Stomach (tissue), 9 donors: ENCODE data around the gene SH3BGRL3. TPM values are rescaled to one million over a fixed set of nuclear protein-coding genes. Genes with fewer than 3 reads are reported as not detected.

Source experiments
- DNase-seq, 2 donors: peaks; one replicate each; pipeline versions ENCODE4 v3.0.0 to v3.0.0-alpha.2; 2013 to 2019
- H3K27ac ChIP-seq, 5 donors: fragments of 200-600 bp in 4 of 5; sonication (generic) in 4 of 5; one replicate each; pipeline ENCODE4 v1.5.1; 2013 to 2019; ENCODE audit warnings: mild to moderate bottlenecking in 1 of 5, moderate library complexity in 1 of 5
- H3K27me3 ChIP-seq, 3 donors: fragments of 200-600 bp; sonication (generic); one replicate each; pipeline ENCODE4 v1.5.1; 2017 to 2019; ENCODE audit warnings: mixed run types in 1 of 3
- H3K36me3 ChIP-seq, 4 donors: fragments of 200-600 bp; sonication (generic); 1 replicate in 3 of 4; 2 replicates in 1 of 4; pipeline ENCODE4 v1.5.1; 2016 to 2019
- H3K4me1 ChIP-seq, 4 donors: fragments of 200-600 bp; sonication (generic); one replicate each; pipeline ENCODE4 v1.5.1; 2016 to 2019
- H3K4me3 ChIP-seq, 4 donors: fragments of 200-600 bp; sonication (generic) in 3 of 4; one replicate each; pipeline ENCODE4 v1.5.1; 2016 to 2019; ENCODE audit warnings: mild to moderate bottlenecking in 1 of 4
- H3K9me3 ChIP-seq, 4 donors: fragments of 200-600 bp; sonication (generic); one replicate each; pipeline ENCODE4 v1.5.1; 2016 to 2019
- EP300 ChIP-seq: sonication (generic); formaldehyde crosslinking; IDR thresholded peaks from one replicate; pipeline ENCODE4 v1.6.1; 2017; ENCODE audit warnings: antibody characterized with exemption
- POLR2A ChIP-seq, 4 donors: fragments of 450-650 bp; IDR thresholded peaks; one replicate each; pipeline ENCODE4 v1.6.1; 2016; ENCODE audit warnings: antibody characterized with exemption in 4 of 4, control low read depth in 2 of 4, mild to moderate bottlenecking in 1 of 4, moderate library complexity in 1 of 4
- POLR2AphosphoS5 ChIP-seq, 3 donors: sonication (generic); formaldehyde crosslinking; IDR thresholded peaks; one replicate each; pipeline ENCODE4 v1.6.1; 2016; ENCODE audit warnings: antibody characterized with exemption in 3 of 3
- WGBS, 5 donors: extraction: QIAGEN DNeasy Blood & Tissue Kit in 3 of 5; methylation state at CpG; one replicate each; pipeline versions ENCODE4 v1.1.5 to v1.1.7; 2013 to 2018; 5-methylcytosine and 5-hydroxymethylcytosine counted together
- intact Hi-C: fragments of 100-400 bp; cut with DNase I; formaldehyde crosslinking; loops from one replicate; pipeline ENCODE4 v1.15.1; 2023; ENCODE audit warnings: low total_unique reads
- polyA plus RNA-seq, 3 donors: library from polyadenylated mRNA; stranded (reverse); fragments of 200-250 nt; gene quantifications; one replicate each; pipeline ENCODE4 v1.2.3, GENCODE V29; 2013
- total RNA-seq, 5 donors: library from RNA; depleted of rRNA; stranded (reverse); fragments of >200 nt; gene quantifications; one replicate each; pipeline versions ENCODE4 v1.1.0 to v1.2.3, GENCODE V29; 2014 to 2016
- TF ChIP-seq, protein P1 (sequence below), 7 experiments: fragments of 450-650 bp in 4 of 7; fragments of 200-600 bp in 3 of 7; sonication (generic) in 3 of 7; IDR thresholded peaks; one replicate each; pipeline ENCODE4 v1.5.1; 2016 to 2019; ENCODE audit warnings: antibody characterized with exemption in 7 of 7, control low read depth in 2 of 7, mild to moderate bottlenecking in 1 of 7
- donor health status: healthy with polysubstance abuse.
- donor health status: Bipolar disorder and iron deficiency.
- donor health status: healthy.

The SH3BGRL3 gene
- total and polyA plus RNA-seq, 8 donors: 7.2 to 267 (median 79.3) TPM

DNA sequence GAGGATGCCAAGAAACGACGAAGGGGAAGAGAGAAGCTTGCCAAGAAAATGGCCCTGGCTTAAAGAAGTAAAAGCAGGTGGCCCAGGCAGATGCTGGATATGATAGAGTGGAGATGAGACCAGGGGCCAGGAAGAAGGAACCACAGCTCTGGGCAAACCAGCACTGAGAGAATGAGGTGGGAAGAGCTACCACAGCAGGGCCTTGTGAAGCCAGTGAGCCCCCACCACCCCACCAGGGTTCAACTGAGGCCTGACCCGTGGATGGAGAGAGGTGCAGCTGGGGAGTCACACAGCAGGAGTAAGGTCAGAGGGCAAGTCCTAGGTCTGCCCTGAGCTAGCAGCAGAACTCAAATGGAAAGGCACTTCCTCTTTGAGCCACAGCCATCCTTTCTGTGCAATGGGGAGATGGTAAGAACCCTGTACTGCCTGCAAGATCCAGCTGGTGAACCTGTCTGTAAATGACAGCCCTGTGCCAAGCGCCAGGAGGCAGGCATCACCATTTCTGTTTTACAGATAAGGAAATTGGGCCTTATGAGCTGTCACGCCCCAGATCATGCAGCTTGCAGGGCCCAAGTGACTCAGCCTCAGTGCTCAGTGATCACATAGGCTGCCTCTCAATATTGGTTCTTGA, 8.5 kb downstream of the SH3BGRL3 start:
- no peaks in the 10 kb centered on the region for H3K36me3 ChIP-seq
- no peak overlapping the region for H3K4me3 ChIP-seq
- intact Hi-C loops: loop anchor here (5.0 kb wide), 1 partner anchor 34 kb away; no protein-coding TSS in a partner anchor
- H3K4me1 ChIP-seq: peaks cover 30 to 89% (median 45%) of the 10 kb centered on the region in 4 donors
- no peaks in the 10 kb centered on the region for H3K9me3 ChIP-seq
- H3K27me3 ChIP-seq: no peaks in the 10 kb centered on the region
- no peak for TF ChIP-seq POLR2A (IDR thresholded peaks at IDR 0.05)
- TF ChIP-seq POLR2AphosphoS5 (IDR thresholded peaks at IDR 0.05): no peak
- no peak for TF ChIP-seq EP300
- TF ChIP-seq, protein P1, sequence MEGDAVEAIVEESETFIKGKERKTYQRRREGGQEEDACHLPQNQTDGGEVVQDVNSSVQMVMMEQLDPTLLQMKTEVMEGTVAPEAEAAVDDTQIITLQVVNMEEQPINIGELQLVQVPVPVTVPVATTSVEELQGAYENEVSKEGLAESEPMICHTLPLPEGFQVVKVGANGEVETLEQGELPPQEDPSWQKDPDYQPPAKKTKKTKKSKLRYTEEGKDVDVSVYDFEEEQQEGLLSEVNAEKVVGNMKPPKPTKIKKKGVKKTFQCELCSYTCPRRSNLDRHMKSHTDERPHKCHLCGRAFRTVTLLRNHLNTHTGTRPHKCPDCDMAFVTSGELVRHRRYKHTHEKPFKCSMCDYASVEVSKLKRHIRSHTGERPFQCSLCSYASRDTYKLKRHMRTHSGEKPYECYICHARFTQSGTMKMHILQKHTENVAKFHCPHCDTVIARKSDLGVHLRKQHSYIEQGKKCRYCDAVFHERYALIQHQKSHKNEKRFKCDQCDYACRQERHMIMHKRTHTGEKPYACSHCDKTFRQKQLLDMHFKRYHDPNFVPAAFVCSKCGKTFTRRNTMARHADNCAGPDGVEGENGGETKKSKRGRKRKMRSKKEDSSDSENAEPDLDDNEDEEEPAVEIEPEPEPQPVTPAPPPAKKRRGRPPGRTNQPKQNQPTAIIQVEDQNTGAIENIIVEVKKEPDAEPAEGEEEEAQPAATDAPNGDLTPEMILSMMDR (IDR thresholded peaks at IDR 0.05): no peak
- 41 to 62% (median 47%) methylated on average over 5 of the region's 5 CpGs for WGBS, 5 donors
- H3K27ac ChIP-seq: peak overlapping the region; percentile 6 to 100 (median 67)
- DNase-seq: peak in 1 of 2 donors; percentile 24

DNA sequence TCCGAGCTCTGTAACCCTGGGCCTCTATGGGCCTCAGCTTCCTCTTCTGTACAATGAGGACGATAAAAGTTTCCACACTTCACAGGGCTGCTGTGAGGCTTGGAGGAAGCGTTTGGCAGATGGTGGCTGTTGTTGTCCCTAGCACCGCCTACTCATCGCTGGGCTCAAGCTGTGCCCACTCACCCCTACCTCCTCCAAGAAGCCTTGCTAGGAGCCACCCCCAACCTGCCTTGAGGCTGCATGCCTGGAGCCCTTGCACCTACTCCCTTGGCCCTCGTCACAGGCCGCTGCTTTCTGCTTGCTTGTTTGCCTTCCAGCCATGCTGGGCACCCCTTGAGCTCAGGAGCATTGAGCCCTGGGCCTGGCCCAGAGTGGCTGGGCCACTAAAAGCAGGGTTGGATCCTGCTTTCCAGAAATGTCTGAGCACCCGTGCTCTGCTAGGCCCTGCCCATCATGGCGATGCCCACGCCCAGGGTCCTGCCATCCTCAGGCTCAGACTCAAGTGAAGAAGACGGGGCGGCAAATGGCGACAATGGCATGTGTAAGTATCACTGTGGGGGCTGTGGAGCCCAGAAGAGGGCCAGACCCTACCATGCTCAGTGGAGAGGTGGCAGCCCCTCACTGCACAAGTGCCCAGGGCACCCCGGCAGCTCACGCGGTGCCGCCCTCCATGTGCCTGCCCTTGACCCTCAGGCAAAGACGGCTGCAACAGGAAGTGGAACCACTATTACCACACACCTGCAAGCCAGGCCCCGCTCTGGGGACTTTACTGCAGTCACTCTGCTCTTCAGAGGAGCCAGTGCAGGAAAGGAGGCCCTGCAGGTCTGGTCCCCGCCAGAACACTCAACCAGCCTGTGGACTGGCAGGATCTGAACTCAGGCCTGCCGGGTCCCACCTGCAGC, 9.5 kb downstream of the SH3BGRL3 start:
- intact Hi-C loops: loop anchor here (5.0 kb wide), 1 partner anchor 33 kb away; no protein-coding TSS in a partner anchor
- Histone ChIP-seq H3K27me3 (no peaks in the 10 kb centered on the region), H3K36me3 (peaks cover 0 to 5% (median 0%) of the 10 kb centered on the region in 4 donors), H3K4me1 (peaks cover 24 to 79% (median 38%) of the 10 kb centered on the region in 4 donors), H3K4me3 (no peak overlapping the region), H3K9me3 (no peaks in the 10 kb centered on the region), H3K27ac (peak overlapping the region in 4 of 5 donors; percentile 61 to 100 (median 69))
- peak; percentile 46 to 64 for DNase-seq
- TF ChIP-seq EP300: no peak
- TF ChIP-seq POLR2AphosphoS5 (IDR thresholded peaks at IDR 0.05): no peak
- TF ChIP-seq POLR2A (IDR thresholded peaks at IDR 0.05): no peak
- TF ChIP-seq, protein P1 (IDR thresholded peaks at IDR 0.05): no peak
- WGBS, 5 donors: 79 to 89% (median 86%) methylated on average over 14 to 21 of the region's 21 CpGs

DNA sequence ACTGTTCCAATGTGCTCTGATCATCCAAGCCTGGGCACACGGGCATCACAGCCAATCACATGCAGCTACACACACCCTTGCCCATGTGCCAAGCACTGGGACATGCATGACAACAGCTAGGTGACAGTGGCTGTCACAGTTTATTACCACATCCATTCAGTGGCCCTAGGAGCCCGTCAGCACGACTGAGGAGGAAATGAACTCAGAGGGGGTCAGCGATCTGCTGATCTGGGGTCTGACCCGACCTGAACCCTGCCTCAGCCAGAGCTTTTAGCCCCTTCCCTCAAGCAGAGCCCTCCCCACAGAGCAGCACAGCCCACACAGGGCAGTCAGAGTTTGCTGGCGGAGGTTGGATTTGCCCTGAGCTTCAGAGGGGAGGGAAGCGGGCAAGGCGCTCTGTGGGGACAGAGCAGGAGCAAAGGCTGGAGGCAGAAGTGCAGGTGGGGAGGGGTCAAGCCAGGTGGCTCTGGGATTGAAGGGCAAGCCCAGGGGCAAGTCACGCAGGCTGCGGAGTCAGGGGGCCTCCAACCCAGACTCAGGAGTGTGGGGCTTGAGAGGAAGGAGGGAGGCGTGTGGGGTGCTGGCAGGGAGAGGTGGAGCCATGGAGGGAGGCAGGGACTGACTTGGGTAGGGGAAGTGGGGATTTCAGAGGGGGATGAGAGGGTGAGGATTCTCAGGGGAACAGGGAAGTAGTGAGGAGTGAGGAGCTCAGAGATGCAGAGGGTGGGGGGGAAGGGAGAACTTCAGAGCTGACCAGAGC, 10.4 kb downstream of the SH3BGRL3 start:
- peak overlapping the region; percentile 41 to 100 (median 67) for H3K27ac ChIP-seq
- peaks cover 0 to 5% (median 1%) of the 10 kb centered on the region in 4 donors for H3K36me3 ChIP-seq
- no peak overlapping the region for H3K4me3 ChIP-seq
- TF ChIP-seq, protein P1 (IDR thresholded peaks at IDR 0.05): no peak
- TF ChIP-seq EP300 (no peak), POLR2AphosphoS5 (IDR thresholded peaks at IDR 0.05) (no peak), POLR2A (IDR thresholded peaks at IDR 0.05) (no peak)
- 70 to 91% (median 74%) methylated on average over 9 to 11 of the region's 11 CpGs for WGBS, 5 donors
- H3K9me3 ChIP-seq: no peaks in the 10 kb centered on the region
- H3K27me3 ChIP-seq: no peaks in the 10 kb centered on the region
- H3K4me1 ChIP-seq: peaks cover 15 to 70% (median 29%) of the 10 kb centered on the region in 4 donors
- intact Hi-C loops: no loop called here
- DNase-seq: peak in 1 of 2 donors; percentile 19

DNA sequence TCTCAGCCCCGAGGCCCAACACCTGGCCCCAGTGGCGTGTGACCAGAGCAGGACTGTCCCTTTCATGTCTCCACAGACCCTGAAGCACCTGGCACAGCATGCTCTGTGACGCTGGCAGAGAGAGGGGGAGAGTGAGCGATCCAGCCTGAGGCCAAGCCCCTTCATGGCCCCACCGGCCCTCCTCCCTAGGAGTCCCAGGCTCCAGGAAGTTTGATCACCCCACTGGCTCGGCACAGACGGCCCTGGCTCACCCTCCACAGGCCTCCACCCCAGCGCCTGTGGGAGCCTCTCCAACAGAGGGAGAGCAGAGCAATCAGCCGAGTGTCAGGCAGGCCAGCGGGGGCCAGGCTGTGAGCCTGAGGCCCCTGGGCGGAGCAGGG, 11.0 kb downstream of the SH3BGRL3 start:
- WGBS, 5 donors: 70 to 85% (median 82%) methylated on average over 9 to 11 of the region's 11 CpGs
- peak overlapping the region; percentile 40 to 100 (median 67) for H3K27ac ChIP-seq

More for the DNA sequence above, 11.0 kb downstream of the SH3BGRL3 start:
- Histone ChIP-seq H3K4me1 (peaks cover 12 to 65% (median 24%) of the 10 kb centered on the region in 4 donors), H3K9me3 (no peaks in the 10 kb centered on the region), H3K36me3 (peaks cover 0 to 8% (median 3%) of the 10 kb centered on the region in 4 donors), H3K4me3 (no peak overlapping the region), H3K27me3 (no peaks in the 10 kb centered on the region)
- intact Hi-C loops: no loop called here
- TF ChIP-seq EP300: no peak
- TF ChIP-seq, protein P1 (IDR thresholded peaks at IDR 0.05): no peak
- TF ChIP-seq POLR2AphosphoS5 (IDR thresholded peaks at IDR 0.05): no peak
- TF ChIP-seq POLR2A (IDR thresholded peaks at IDR 0.05): no peak
- peak in 1 of 2 donors; percentile 21 for DNase-seq
